NCI-H748 treated with DMSO at 0.1 percent for 48 hours (cell line): Measurements from ENCODE around the gene PROB1.

Experiments used
- DNase-seq: peaks from one replicate; lab custom pipeline; 2025; lab: John Stamatoyannopoulos, UW

PROB1 gene

GRCh38 chr5:139341689-139342422, 53.0 kb downstream of the PROB1 start, which contains the start of gene PAIP2:
Gene PAIP2 (plus strand): TSS chr5:139341854. CDS start chr5:139363785, 21,931 bp downstream.
- peak; percentile 96 for DNase-seq

- no peak for DNase-seq
These were observed 53.7 kb downstream of the PROB1 start for GRCh38 chr5:139341187-139341688.
